ENCODE results near the gene CLDN14. TPM values are rescaled to one million over a fixed set of nuclear protein-coding genes. Genes with fewer than 3 reads are reported as not detected.

Gene CLDN14
- total RNA-seq, 2 experiments from 2014 or later = not detected

- no TSS peak for BruUV-seq (replicated peaks)
- no peak overlapping the region for H3K27ac ChIP-seq (ENCODE audit: low read depth, low read length, poor library complexity, severe bottlenecking)
- ChIA-PET CTCF (ENCODE audit: unreplicated experiment) (no interaction called here), POLR2A (interaction anchor here (0.6 kb wide), 1 partner anchor 1085 kb away, joined by 3 read pairs; no protein-coding TSS in a partner anchor)
- DNase-seq (ENCODE audit: low spot score) = no peak
- TF ChIP-seq EZH2phosphoT487 (IDR thresholded peaks at IDR 0.05; ENCODE audit: borderline replicate concordance, low read depth, low read length) (no peak), CTCF (conservative IDR thresholded peaks at IDR 0.05; ENCODE audit: low read length) (no peak)
- no peaks in the 10 kb centered on the region for H3K36me3 ChIP-seq (ENCODE audit: insufficient read depth, low read length)
- H3K4me3 ChIP-seq (ENCODE audit: low read depth, low read length, poor library complexity, severe bottlenecking) = no peak overlapping the region
- no peak overlapping the region for H3K4me2 ChIP-seq (ENCODE audit: low read length)
- H3K9me2 ChIP-seq (ENCODE audit: insufficient read depth, low read length) = no peaks in the 10 kb centered on the region
- H2AFZ ChIP-seq (ENCODE audit: low read length) = no peak overlapping the region
- no peaks in the 10 kb centered on the region for H4K20me1 ChIP-seq (ENCODE audit: insufficient read depth, low read length)
- H3K79me2 ChIP-seq (ENCODE audit: insufficient read depth, low read depth, low read length) = no peaks in the 10 kb centered on the region
- no peaks in the 10 kb centered on the region for H3K4me1 ChIP-seq (ENCODE audit: insufficient read depth, low read length, poor library complexity, severe bottlenecking)
- intact Hi-C loops (cut with micrococcal nuclease; ENCODE audit: unreplicated experiment) = no loop called here
- H3K9me3 ChIP-seq (ENCODE audit: low read length) = no peaks in the 10 kb centered on the region
Observed at GRCh38 chr21:36452281-36452825, 27.6 kb downstream of the CLDN14 start.

GRCh38 chr21:36451506-36451905, 28.4 kb downstream of the CLDN14 start:
- intact Hi-C loops (cut with micrococcal nuclease; ENCODE audit: unreplicated experiment) = no loop called here
- TF ChIP-seq EZH2phosphoT487 (IDR thresholded peaks at IDR 0.05; ENCODE audit: borderline replicate concordance, low read depth, low read length) (no peak), CTCF (conservative IDR thresholded peaks at IDR 0.05; ENCODE audit: low read length) (no peak)
- Histone ChIP-seq H3K4me2 (ENCODE audit: low read length) (no peak overlapping the region), H2AFZ (ENCODE audit: low read length) (no peak overlapping the region), H3K9me3 (ENCODE audit: low read length) (no peaks in the 10 kb centered on the region), H4K20me1 (ENCODE audit: insufficient read depth, low read length) (no peaks in the 10 kb centered on the region), H3K4me1 (ENCODE audit: insufficient read depth, low read length, poor library complexity, severe bottlenecking) (no peaks in the 10 kb centered on the region), H3K9me2 (ENCODE audit: insufficient read depth, low read length) (no peaks in the 10 kb centered on the region), H3K79me2 (ENCODE audit: insufficient read depth, low read depth, low read length) (no peaks in the 10 kb centered on the region), H3K4me3 (ENCODE audit: low read depth, low read length, poor library complexity, severe bottlenecking) (no peak overlapping the region), H3K27ac (ENCODE audit: low read depth, low read length, poor library complexity, severe bottlenecking) (no peak overlapping the region), H3K36me3 (ENCODE audit: insufficient read depth, low read length) (no peaks in the 10 kb centered on the region)
- POLR2A ChIA-PET = interaction anchor here (0.6 kb wide), 2 partner anchors 257 to 1084 kb away, joined by 3 to 6 read pairs; no protein-coding TSS in a partner anchor
- CTCF ChIA-PET (ENCODE audit: unreplicated experiment) = no interaction called here
- BruUV-seq (replicated peaks) = no TSS peak
- no peak for DNase-seq (ENCODE audit: low spot score)

GRCh38 chr21:36450511-36450910, 29.4 kb downstream of the CLDN14 start:
- Histone ChIP-seq H3K36me3 (ENCODE audit: insufficient read depth, low read length) (no peaks in the 10 kb centered on the region), H3K79me2 (ENCODE audit: insufficient read depth, low read depth, low read length) (no peaks in the 10 kb centered on the region), H4K20me1 (ENCODE audit: insufficient read depth, low read length) (no peaks in the 10 kb centered on the region), H2AFZ (ENCODE audit: low read length) (no peak overlapping the region), H3K4me1 (ENCODE audit: insufficient read depth, low read length, poor library complexity, severe bottlenecking) (no peaks in the 10 kb centered on the region), H3K9me2 (ENCODE audit: insufficient read depth, low read length) (no peaks in the 10 kb centered on the region), H3K4me3 (ENCODE audit: low read depth, low read length, poor library complexity, severe bottlenecking) (no peak overlapping the region), H3K4me2 (ENCODE audit: low read length) (no peak overlapping the region), H3K27ac (ENCODE audit: low read depth, low read length, poor library complexity, severe bottlenecking) (no peak overlapping the region), H3K9me3 (ENCODE audit: low read length) (no peaks in the 10 kb centered on the region)
- DNase-seq (ENCODE audit: low spot score) = no peak
- TF ChIP-seq CTCF (conservative IDR thresholded peaks at IDR 0.05; ENCODE audit: low read length) = no peak
- TF ChIP-seq EZH2phosphoT487 (IDR thresholded peaks at IDR 0.05; ENCODE audit: borderline replicate concordance, low read depth, low read length) = no peak
- BruUV-seq (replicated peaks) = no TSS peak
- intact Hi-C loops (cut with micrococcal nuclease; ENCODE audit: unreplicated experiment) = no loop called here
- CTCF ChIA-PET (ENCODE audit: unreplicated experiment) = no interaction called here
- POLR2A ChIA-PET = no interaction called here
